G401 (cell line): ENCODE measurements around the gene KRT35. TPM values are rescaled to one million over a fixed set of nuclear protein-coding genes. Genes with fewer than 3 reads are reported as not detected.

Experiments
- DNase-seq: peaks from one replicate; pipeline ENCODE4 v3.0.0-alpha.2; 2015; ENCODE audit warnings: low spot score
- in situ Hi-C: cut with HindIII; loops from 2 replicates; pipeline ENCODE4 v1.10.0; 2016; ENCODE audit warnings: low sequenced_read_pairs, mixed read lengths
- total RNA-seq: library from RNA; depleted of rRNA; stranded (reverse); fragments of >200 nt; shearing (Covaris generic); gene quantifications from 2 replicates; pipeline ENCODE4 v1.2.3, GENCODE V29; 2014

KRT35 gene
- total RNA-seq, 1 experiment from 2014 or later, result not detected

DNA sequence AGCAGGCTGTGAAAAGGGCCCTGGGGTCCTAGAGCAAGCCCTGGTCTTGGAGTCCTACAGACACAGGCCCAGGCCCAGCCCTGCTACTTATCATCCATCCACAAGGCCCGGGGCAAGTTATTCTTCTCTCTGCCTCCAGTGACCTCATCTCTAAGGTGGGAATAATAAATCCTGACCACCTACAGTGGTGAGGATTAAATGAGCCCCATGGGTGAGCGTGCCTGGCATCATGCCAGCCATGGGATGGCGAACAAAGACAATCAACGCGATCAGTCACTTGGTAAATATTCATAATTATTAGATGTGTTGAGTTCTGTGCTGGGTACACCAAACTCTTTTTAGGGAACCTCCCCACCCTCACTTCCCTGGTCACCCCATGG, 32.2 kb upstream of the KRT35 start:
- in situ Hi-C loops, result no loop called here
- DNase-seq, result no peak

GRCh38 chr17:41512546-41513167, 31.7 kb upstream of the KRT35 start:
- in situ Hi-C loops, result no loop called here
- DNase-seq, result no peak

DNA sequence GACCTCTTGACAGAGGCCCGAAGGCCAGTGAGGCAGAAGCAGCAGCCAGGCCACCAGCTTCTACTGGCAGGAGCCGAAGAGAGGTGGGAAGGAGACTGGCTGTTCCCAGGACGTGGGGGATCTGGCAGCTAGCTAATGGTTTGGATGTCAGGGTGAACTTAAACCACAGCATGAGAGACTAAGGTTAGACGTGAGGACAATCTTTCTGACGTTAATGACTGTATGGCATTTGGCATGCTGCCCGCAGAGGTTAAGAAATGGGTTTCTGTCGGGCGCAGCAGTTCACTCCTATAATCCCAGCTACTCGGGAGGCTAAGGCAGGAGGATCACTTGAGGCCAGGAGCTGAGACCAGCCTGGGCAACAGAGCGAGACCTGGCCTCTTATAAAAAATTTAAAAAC, 30.8 kb upstream of the KRT35 start:
- in situ Hi-C loops, result no loop called here
- peak; percentile 22 for DNase-seq

DNA sequence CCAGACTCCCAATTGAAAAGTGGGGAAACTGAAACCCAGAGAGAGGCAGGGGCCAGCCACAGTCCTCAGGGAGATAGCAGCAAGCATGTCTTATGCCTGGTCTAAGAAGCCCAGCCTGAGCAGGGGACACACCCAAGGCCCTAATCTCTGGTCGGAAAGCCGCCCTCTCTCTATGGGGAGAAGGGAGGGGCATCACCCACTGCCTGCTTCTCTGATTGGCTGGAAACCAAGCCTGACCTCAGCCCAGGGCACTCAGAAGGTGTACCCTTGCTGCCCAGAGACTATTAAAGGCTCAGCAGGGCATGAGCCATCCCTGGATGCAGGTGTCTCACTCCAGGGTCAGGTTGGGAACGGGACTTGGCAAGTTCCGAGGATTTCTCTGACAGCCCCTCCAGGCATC, 30.2 kb upstream of the KRT35 start:
- in situ Hi-C loops, result no loop called here
- DNase-seq, result no peak

- DNase-seq, result peak; percentile 78
- in situ Hi-C loops, result no loop called here
These were observed 29.5 kb upstream of the KRT35 start for GRCh38 chr17:41510251-41511065.

GRCh38 chr17:41507315-41507880, 26.4 kb upstream of the KRT35 start:
- in situ Hi-C loops, result no loop called here
- DNase-seq, result no peak

DNA sequence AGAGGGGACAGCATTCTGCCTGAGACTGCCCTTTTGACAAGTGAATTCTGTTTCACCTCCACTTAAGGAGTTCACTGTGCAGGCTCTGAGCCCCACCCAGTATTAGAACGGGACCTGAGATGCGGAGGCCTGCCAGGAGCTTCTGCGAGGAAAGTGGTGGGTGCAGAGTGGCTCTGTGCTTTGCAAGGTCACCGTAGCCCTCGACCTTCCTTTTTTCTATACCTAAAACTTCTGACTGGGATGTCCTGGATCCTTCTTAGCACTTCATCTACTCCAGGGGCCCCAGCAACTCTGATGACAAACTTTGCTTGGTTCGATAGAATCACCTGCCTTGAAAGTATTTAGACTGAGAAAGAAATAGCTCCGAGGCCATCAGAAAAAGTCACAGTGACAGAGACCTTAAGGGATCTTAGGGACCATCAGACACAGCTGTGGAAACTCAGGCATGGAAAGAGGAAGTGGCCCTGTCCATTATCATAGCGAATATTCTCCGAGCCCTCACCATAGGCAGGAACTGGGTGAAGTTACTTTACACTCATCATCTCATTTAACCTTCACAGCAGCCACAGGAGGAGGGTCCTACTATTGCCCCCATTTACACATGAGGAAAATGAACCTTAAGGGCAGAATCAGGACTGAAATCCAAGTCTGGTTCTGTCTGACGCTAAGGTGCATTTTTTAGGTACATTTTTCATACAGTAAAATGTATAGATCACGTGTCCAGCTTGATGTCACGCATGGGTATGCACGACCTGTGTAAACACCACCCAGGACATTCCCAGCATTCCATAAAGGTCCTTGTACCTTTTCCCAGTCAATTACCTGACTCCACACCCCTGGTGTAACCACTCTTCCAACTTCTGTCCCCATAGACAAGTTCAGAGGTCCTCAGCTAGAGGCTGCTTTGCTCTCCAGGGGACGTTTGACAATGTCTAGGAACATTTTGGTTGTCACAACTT, 25.1 kb upstream of the KRT35 start:
- in situ Hi-C loops, result no loop called here
- DNase-seq, result no peak

DNA sequence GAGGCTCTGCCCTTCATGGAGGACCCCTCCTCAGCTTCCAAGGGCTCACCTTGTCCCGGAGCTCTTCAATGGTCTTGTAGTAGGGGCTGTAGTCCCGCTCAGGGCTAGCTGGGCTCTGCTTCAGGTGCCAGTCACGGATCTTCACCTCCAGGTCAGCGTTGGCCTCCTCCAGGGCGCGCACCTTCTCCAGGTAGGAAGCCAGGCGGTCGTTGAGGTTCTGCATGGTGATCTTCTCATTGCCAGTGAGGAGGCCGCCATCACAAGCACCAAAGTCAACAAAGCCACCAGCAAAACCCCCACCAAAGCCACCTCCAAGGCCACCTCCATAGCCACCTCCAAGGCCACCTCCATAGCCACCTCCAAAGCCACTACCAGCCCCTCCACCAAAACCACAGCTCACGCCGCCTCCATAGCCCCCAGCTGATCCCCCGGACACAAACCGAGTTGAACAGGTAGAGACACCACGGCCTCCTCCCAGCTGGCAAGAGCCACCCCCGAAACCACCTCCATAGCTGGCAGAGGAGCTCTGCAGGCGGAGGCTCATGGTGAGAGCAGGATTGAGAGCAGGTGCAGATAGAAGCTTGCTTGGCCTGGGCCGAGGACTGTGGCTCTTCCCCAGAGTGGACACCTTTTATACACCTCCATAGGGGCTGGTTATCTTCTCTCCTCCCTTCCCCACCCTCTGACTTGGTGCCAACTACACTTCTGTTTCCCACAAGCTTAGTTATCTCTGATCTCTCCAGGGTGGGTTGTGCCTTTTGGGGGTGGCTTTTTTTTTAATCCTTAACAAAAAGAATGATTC, 24.3 kb upstream of the KRT35 start, which contains the start of gene KRT13:
Gene KRT13, minus strand, starts transcription at position 606 of the 802 bp plus-strand sequence. Its CDS starts 62 bp downstream, at position 544.
- no peak for DNase-seq
- in situ Hi-C loops, result no loop called here

- DNase-seq, result no peak
- in situ Hi-C loops, result no loop called here
These were observed 23.5 kb upstream of the KRT35 start for GRCh38 chr17:41504246-41504977.

- in situ Hi-C loops, result no loop called here
These were observed 22.3 kb upstream of the KRT35 start for GRCh38 chr17:41503202-41503601.

DNA sequence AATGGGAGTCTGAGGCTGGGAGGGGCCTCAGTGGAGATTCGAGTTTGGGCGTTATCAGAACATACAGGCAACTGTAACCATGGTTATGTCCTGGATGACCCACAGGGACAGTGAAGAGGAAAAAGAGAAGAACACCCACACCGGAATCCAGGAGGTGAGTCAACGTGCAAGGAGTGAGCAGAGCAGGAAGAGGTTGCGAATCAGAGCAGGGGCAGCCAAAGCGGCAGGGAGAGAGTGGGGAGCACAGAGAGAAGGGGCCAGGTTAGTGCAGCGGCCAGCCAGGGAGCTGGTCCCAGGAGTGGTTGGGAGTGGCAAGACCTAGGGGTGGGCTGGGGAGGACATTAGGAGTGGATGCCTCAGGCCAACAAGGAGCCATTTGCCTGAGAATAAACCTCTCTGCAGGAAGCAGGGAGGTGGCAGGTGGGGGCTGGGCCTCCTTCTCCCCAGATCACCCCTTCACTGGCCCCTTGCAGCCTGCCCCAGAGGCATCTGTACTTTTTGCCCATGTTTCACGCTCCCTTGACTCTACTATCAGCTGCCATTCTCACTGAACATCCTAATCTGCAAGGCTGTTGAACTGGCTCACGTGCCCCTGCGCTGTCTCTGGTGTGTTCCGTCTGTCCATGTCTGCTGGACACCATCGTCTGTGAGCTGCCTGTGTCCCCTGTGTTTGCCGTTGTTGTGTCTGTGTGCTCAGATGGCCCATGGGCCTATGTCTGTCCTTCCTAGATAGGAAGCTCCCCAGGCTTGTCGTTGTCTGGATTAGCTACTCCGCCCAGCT, 19.4 kb upstream of the KRT35 start:
- in situ Hi-C loops, result no loop called here
- no peak for DNase-seq

More at GRCh38 chr17:41503202-41503601, 22.3 kb upstream of the KRT35 start:
- DNase-seq, result no peak

DNA sequence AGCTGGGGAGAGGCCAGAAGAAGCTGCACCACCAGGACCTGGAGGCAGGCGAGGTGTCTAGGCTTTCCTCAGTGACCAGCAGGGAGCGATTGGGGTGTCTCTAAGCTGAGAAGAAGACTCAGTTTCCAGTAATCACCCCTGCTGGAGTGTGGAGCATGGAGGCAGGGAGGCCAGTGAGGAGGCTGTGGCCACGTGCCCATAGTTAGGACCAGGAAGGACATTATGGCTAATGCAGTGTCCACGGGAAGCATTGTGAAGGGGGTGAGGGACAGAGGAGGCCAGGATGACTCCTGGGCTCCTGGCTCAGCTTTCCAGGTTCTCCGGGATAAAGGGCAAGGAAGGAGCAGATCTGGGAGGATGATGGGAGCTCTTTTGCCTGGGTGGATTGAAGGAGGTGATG, 18.8 kb upstream of the KRT35 start:
- no peak for DNase-seq
- in situ Hi-C loops, result no loop called here

- no peak for DNase-seq
- in situ Hi-C loops, result no loop called here
These were observed 17.3 kb upstream of the KRT35 start for GRCh38 chr17:41498276-41498675.

- in situ Hi-C loops, result no loop called here
- DNase-seq, result peak; percentile 22
These were observed 16.0 kb upstream of the KRT35 start for GRCh38 chr17:41496803-41497484.

DNA sequence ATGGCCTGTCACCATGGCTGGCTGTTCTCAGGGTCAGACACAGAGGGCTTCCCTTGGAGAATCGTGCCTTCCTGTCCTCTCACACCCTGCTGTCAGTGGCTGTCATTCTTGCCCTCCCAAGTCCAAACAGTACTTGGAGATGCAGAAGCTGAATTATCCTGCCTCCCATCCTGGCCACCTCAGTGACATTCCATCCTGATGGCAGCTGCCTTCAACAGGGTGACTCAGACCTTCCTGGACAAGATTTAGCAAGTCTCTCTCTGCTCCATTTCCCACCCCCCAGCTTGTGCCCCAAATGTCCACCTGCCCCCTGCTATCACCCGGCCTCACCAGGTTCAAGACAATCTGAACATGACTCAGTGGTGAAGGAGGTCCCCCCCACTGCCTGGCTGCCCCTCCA, 13.6 kb upstream of the KRT35 start:
- in situ Hi-C loops, result no loop called here
- DNase-seq, result no peak

DNA sequence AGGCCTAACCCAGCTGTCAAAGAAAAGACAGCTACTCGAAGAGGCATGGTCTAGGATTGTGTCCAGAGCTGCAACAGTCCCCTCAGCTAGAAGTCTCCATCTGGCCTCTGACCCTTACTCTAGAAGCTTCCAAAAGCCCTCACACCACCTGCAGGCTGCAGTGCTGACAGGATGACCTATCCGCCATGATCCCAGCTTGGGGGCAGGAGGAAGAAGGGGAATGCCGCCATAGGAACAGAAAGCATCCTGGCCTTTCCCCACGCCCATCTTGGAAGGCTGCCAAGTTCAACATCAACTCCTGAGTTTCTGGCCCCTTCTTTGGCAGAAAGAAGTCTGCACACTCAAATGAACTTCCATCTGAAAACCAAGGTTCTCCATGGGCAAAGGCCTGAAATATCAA, 11.8 kb upstream of the KRT35 start:
- in situ Hi-C loops, result no loop called here
- DNase-seq, result no peak

- in situ Hi-C loops, result no loop called here
- no peak for DNase-seq
These were observed 11.4 kb upstream of the KRT35 start for GRCh38 chr17:41492351-41492750.
